ENCODE data around the gene TPK1.
"Not testable (repeated sequence)": the region's sequence is repeated elsewhere in the genome, so short reads cannot be mapped to it uniquely, and the experiment has no call there.

TPK1 gene

GRCh38 chr7:144596953-144597352, 238.9 kb downstream of the TPK1 start:
- no peak for DNase-seq

- DNase-seq: no peak
These were observed 241.3 kb downstream of the TPK1 start for GRCh38 chr7:144594580-144594979.

- no peak for DNase-seq
These were observed 247.2 kb downstream of the TPK1 start for GRCh38 chr7:144588559-144589051.

GRCh38 chr7:144587701-144588100, 248.2 kb downstream of the TPK1 start:
- no peak for DNase-seq

- no peak for DNase-seq
These were observed 251.1 kb downstream of the TPK1 start for GRCh38 chr7:144584726-144585125.

GRCh38 chr7:144579687-144580086, 256.2 kb downstream of the TPK1 start:
- peak; percentile 83 for DNase-seq

GRCh38 chr7:144575456-144575855, 260.4 kb downstream of the TPK1 start:
- no peak for DNase-seq

- DNase-seq: not testable (repeated sequence)
These were observed 261.1 kb downstream of the TPK1 start for GRCh38 chr7:144574753-144575152.

- no peak for DNase-seq
These were observed 267.6 kb downstream of the TPK1 start for GRCh38 chr7:144568233-144568632.

- DNase-seq: peak; percentile 20
These were observed 270.3 kb downstream of the TPK1 start for GRCh38 chr7:144565586-144565985.

GRCh38 chr7:144549861-144550260, 286.0 kb downstream of the TPK1 start:
- no peak for DNase-seq

GRCh38 chr7:144548556-144548955, 287.3 kb downstream of the TPK1 start:
- DNase-seq: no peak

GRCh38 chr7:144547888-144548287, 288.0 kb downstream of the TPK1 start:
- no peak for DNase-seq

GRCh38 chr7:144546782-144547181, 289.1 kb downstream of the TPK1 start:
- no peak for DNase-seq

- DNase-seq: no peak
These were observed 290.5 kb downstream of the TPK1 start for GRCh38 chr7:144545330-144545729.

GRCh38 chr7:144534655-144535395, 301.0 kb downstream of the TPK1 start:
- DNase-seq: no peak

- DNase-seq: no peak
These were observed 301.7 kb downstream of the TPK1 start for GRCh38 chr7:144534196-144534595.

GRCh38 chr7:144531181-144531580, 304.7 kb downstream of the TPK1 start:
- no peak for DNase-seq

- DNase-seq: no peak
These were observed 306.5 kb downstream of the TPK1 start for GRCh38 chr7:144529269-144529926.

- DNase-seq: no peak
These were observed 307.3 kb downstream of the TPK1 start for GRCh38 chr7:144528536-144529045.

- DNase-seq: no peak
These were observed 308.8 kb downstream of the TPK1 start for GRCh38 chr7:144527051-144527471.

GRCh38 chr7:144525956-144526355, 309.9 kb downstream of the TPK1 start:
- DNase-seq: no peak

GRCh38 chr7:144524271-144524670, 311.6 kb downstream of the TPK1 start:
- no peak for DNase-seq

GRCh38 chr7:144523621-144524020, 312.2 kb downstream of the TPK1 start:
- no peak for DNase-seq

All from NCI-H345 (cell line).